GM23338 (cell line): ENCODE data around the gene ADCY5. TPM values are rescaled to one million over a fixed set of nuclear protein-coding genes. Genes with fewer than 3 reads are reported as not detected.

Experiments used
- ATAC-seq: fragments of 200-7000 bp; cut with Tn5 transposase; 3 replicates; pipeline ENCODE4 v1.9.1; 2020
- DNase-seq: peaks from one replicate; pipeline ENCODE4 v3.0.0-alpha.2; 2015; ENCODE audit warnings: low spot score
- H2AFZ ChIP-seq: fragments of 200-600 bp; sonication (generic); 2 replicates; pipeline ENCODE4 v1.8.0; 2016; ENCODE audit warnings: antibody characterized with exemption, mild to moderate bottlenecking, moderate library complexity
- H3F3A ChIP-seq: fragments of 200-600 bp; sonication (generic); replicated peaks from 2 replicates; pipeline ENCODE4 v1.8.0; 2017; ENCODE audit warnings: antibody characterized with exemption, mixed run types, low read depth
- H3K27ac ChIP-seq: fragments of 200-600 bp; sonication (generic); 2 replicates; pipeline ENCODE4 v1.6.1; 2016; ENCODE audit warnings: low read depth
- H3K27me3 ChIP-seq: fragments of 200-600 bp; sonication (generic); 2 replicates; pipeline ENCODE4 v1.8.0; 2016; ENCODE audit warnings: mild to moderate bottlenecking, mixed run types, moderate library complexity; ENCODE audit not compliant: insufficient read depth
- H3K36me3 ChIP-seq: fragments of 200-600 bp; sonication (generic); 2 replicates; pipeline ENCODE4 v1.8.0; 2016; ENCODE audit warnings: mild to moderate bottlenecking; ENCODE audit not compliant: insufficient read depth
- H3K4me1 ChIP-seq: fragments of 200-600 bp; sonication (generic); 2 replicates; pipeline ENCODE4 v1.8.0; 2016; ENCODE audit warnings: mild to moderate bottlenecking, moderate library complexity; ENCODE audit not compliant: insufficient read depth
- H3K4me2 ChIP-seq: fragments of 200-600 bp; sonication (generic); 2 replicates; pipeline ENCODE4 v1.7.1; 2017; ENCODE audit warnings: mixed run types
- H3K4me3 ChIP-seq: fragments of 200-600 bp; sonication (generic); 2 replicates; pipeline ENCODE4 v1.6.1; 2016; ENCODE audit warnings: mixed run types
- H3K79me2 ChIP-seq: fragments of 200-600 bp; sonication (generic); replicated peaks from 2 replicates; pipeline ENCODE4 v1.8.0; 2017; ENCODE audit warnings: mild to moderate bottlenecking; ENCODE audit not compliant: insufficient read depth
- H3K9me2 ChIP-seq: fragments of 200-600 bp; sonication (generic); 2 replicates; pipeline ENCODE4 v1.8.0; 2017; ENCODE audit not compliant: insufficient read depth
- H4K20me1 ChIP-seq: fragments of 200-600 bp; sonication (generic); replicated peaks from 2 replicates; pipeline ENCODE4 v1.8.0; 2017; ENCODE audit warnings: mild to moderate bottlenecking; ENCODE audit not compliant: insufficient read depth
- H3K27ac Mint-ChIP-seq: 2 replicates; pipeline ENCODE4 v1.8.0; 2020; ENCODE audit warnings: inconsistent platforms, mild to moderate bottlenecking, moderate library complexity, mixed read lengths
- H3K27me3 Mint-ChIP-seq: 3 replicates; pipeline ENCODE4 v1.8.0; 2022; ENCODE audit warnings: low read depth, mild to moderate bottlenecking, moderate library complexity, mixed read lengths, inconsistent platforms; ENCODE audit not compliant: insufficient read depth, poor library complexity
- H3K36me3 Mint-ChIP-seq: 3 replicates; pipeline ENCODE4 v1.8.0; 2021; ENCODE audit warnings: low read depth, mild to moderate bottlenecking, inconsistent platforms, moderate library complexity, mixed read lengths
- H3K4me1 Mint-ChIP-seq: 3 replicates; pipeline ENCODE4 v1.8.0; 2020; ENCODE audit warnings: mild to moderate bottlenecking, inconsistent platforms, mixed read lengths
- H3K4me3 Mint-ChIP-seq: 3 replicates; pipeline ENCODE4 v1.8.0; 2021; ENCODE audit warnings: moderate library complexity, mild to moderate bottlenecking, inconsistent platforms, mixed read lengths
- H3K9me3 Mint-ChIP-seq: 3 replicates; pipeline ENCODE4 v1.8.0; 2020; ENCODE audit warnings: moderate library complexity, mild to moderate bottlenecking, inconsistent platforms, mixed read lengths
- EZH2 ChIP-seq: fragments of 200-600 bp; sonication (generic); IDR thresholded peaks from one replicate; pipeline ENCODE4 v1.8.0; 2017; ENCODE audit warnings: antibody characterized with exemption, mild to moderate bottlenecking, low read depth; ENCODE audit not compliant: unreplicated experiment
- POLR2AphosphoS5 ChIP-seq: IDR thresholded peaks from 2 replicates; pipeline ENCODE4 v1.6.1; 2016; ENCODE audit warnings: antibody characterized with exemption, low read depth
- ZNF114 ChIP-seq: fragments of 250-450 bp; sonication (Bioruptor Pico); IDR thresholded peaks from 2 replicates; pipeline ENCODE4 v1.5.0; 2020; ENCODE audit warnings: mild to moderate bottlenecking, moderate library complexity
- polyA plus RNA-seq: library from polyadenylated mRNA; unstranded; fragments of >200 nt; fragmentation: Nextera tagmentation; extraction: Ambion mirVana; gene quantifications from 2 replicates; pipeline ENCODE4 v1.2.1, GENCODE V29; 2016
- total RNA-seq: library from RNA; depleted of rRNA; stranded (reverse); fragments of >200 nt; shearing (Covaris generic); gene quantifications from 2 replicates; pipeline ENCODE4 v1.2.3, GENCODE V29; 2014
- TF ChIP-seq, protein P1 (sequence below): IDR thresholded peaks from one replicate; pipeline ENCODE4 v1.6.1; 2018; ENCODE audit warnings: antibody characterized with exemption; ENCODE audit not compliant: unreplicated experiment
- TF ChIP-seq, protein P2 (sequence below): fragments of 250-450 bp; sonication (Bioruptor Pico); IDR thresholded peaks from 2 replicates; pipeline ENCODE4 v1.5.0; 2020; ENCODE audit warnings: mild to moderate bottlenecking, moderate library complexity

The ADCY5 gene
- total and polyA plus RNA-seq, 2 experiments from 2014 or later, result 3.5 to 10.2 TPM

DNA sequence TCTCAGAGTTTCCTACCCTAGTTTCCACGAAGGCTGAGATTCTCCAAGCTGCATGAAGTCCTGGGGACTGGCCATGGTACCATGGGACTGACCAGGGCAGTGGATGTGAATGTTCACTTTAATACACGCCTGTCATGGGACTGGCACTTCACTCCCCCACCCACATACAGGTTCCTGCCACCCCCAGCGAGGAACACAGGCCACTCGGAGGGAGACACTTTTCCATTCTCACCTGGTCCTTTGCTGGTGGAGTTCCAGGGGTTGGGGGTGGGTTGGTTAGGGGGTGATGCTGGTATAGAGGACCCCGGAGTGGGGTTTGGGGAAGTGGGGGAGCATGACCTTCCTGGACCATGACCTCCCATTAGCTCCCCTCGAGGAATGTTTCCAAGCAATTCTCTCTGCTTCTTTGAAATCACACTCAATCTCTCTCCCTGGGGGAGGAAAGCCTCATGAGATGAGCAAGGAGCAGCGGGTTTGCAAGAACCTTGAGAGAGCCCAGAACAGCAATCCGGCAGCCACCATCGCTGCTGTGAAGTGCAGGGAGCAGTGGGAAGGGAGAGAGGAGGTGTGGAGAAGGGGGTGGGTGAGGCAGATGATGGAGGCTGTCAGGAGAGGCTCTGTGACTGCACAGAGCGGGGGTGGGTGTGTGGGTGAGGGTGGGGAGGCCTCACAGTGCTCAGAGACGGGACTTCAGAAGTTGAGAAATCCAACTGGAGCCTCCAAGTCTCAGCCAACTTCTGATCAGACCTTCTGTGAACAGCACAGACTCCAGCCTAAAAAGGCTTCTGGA is 69.7 kb downstream of the ADCY5 start:
- Mint-ChIP-seq H3K9me3 (no peaks in the 10 kb centered on the region), H3K4me3 (no peak overlapping the region), H3K4me1 (peaks cover 15% of the 10 kb centered on the region), H3K36me3 (no peaks in the 10 kb centered on the region), H3K27me3 (peaks cover 3% of the 10 kb centered on the region), H3K27ac (no peak overlapping the region)
- no peaks in the 10 kb centered on the region for H3F3A ChIP-seq
- no peaks in the 10 kb centered on the region for H3K9me2 ChIP-seq
- H3K4me2 ChIP-seq, result no peak overlapping the region
- no peak overlapping the region for H3K4me3 ChIP-seq
- no peaks in the 10 kb centered on the region for H3K79me2 ChIP-seq
- DNase-seq, result no peak
- no peaks in the 10 kb centered on the region for H3K27me3 ChIP-seq
- H3K27ac ChIP-seq, result no peak overlapping the region
- no peak for TF ChIP-seq ZNF114 (CRISPR knock-in tag)
- TF ChIP-seq, protein P1, sequence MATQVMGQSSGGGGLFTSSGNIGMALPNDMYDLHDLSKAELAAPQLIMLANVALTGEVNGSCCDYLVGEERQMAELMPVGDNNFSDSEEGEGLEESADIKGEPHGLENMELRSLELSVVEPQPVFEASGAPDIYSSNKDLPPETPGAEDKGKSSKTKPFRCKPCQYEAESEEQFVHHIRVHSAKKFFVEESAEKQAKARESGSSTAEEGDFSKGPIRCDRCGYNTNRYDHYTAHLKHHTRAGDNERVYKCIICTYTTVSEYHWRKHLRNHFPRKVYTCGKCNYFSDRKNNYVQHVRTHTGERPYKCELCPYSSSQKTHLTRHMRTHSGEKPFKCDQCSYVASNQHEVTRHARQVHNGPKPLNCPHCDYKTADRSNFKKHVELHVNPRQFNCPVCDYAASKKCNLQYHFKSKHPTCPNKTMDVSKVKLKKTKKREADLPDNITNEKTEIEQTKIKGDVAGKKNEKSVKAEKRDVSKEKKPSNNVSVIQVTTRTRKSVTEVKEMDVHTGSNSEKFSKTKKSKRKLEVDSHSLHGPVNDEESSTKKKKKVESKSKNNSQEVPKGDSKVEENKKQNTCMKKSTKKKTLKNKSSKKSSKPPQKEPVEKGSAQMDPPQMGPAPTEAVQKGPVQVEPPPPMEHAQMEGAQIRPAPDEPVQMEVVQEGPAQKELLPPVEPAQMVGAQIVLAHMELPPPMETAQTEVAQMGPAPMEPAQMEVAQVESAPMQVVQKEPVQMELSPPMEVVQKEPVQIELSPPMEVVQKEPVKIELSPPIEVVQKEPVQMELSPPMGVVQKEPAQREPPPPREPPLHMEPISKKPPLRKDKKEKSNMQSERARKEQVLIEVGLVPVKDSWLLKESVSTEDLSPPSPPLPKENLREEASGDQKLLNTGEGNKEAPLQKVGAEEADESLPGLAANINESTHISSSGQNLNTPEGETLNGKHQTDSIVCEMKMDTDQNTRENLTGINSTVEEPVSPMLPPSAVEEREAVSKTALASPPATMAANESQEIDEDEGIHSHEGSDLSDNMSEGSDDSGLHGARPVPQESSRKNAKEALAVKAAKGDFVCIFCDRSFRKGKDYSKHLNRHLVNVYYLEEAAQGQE, result no peak
- no peak for TF ChIP-seq POLR2AphosphoS5
- no peak for TF ChIP-seq EZH2
- TF ChIP-seq, protein P2, sequence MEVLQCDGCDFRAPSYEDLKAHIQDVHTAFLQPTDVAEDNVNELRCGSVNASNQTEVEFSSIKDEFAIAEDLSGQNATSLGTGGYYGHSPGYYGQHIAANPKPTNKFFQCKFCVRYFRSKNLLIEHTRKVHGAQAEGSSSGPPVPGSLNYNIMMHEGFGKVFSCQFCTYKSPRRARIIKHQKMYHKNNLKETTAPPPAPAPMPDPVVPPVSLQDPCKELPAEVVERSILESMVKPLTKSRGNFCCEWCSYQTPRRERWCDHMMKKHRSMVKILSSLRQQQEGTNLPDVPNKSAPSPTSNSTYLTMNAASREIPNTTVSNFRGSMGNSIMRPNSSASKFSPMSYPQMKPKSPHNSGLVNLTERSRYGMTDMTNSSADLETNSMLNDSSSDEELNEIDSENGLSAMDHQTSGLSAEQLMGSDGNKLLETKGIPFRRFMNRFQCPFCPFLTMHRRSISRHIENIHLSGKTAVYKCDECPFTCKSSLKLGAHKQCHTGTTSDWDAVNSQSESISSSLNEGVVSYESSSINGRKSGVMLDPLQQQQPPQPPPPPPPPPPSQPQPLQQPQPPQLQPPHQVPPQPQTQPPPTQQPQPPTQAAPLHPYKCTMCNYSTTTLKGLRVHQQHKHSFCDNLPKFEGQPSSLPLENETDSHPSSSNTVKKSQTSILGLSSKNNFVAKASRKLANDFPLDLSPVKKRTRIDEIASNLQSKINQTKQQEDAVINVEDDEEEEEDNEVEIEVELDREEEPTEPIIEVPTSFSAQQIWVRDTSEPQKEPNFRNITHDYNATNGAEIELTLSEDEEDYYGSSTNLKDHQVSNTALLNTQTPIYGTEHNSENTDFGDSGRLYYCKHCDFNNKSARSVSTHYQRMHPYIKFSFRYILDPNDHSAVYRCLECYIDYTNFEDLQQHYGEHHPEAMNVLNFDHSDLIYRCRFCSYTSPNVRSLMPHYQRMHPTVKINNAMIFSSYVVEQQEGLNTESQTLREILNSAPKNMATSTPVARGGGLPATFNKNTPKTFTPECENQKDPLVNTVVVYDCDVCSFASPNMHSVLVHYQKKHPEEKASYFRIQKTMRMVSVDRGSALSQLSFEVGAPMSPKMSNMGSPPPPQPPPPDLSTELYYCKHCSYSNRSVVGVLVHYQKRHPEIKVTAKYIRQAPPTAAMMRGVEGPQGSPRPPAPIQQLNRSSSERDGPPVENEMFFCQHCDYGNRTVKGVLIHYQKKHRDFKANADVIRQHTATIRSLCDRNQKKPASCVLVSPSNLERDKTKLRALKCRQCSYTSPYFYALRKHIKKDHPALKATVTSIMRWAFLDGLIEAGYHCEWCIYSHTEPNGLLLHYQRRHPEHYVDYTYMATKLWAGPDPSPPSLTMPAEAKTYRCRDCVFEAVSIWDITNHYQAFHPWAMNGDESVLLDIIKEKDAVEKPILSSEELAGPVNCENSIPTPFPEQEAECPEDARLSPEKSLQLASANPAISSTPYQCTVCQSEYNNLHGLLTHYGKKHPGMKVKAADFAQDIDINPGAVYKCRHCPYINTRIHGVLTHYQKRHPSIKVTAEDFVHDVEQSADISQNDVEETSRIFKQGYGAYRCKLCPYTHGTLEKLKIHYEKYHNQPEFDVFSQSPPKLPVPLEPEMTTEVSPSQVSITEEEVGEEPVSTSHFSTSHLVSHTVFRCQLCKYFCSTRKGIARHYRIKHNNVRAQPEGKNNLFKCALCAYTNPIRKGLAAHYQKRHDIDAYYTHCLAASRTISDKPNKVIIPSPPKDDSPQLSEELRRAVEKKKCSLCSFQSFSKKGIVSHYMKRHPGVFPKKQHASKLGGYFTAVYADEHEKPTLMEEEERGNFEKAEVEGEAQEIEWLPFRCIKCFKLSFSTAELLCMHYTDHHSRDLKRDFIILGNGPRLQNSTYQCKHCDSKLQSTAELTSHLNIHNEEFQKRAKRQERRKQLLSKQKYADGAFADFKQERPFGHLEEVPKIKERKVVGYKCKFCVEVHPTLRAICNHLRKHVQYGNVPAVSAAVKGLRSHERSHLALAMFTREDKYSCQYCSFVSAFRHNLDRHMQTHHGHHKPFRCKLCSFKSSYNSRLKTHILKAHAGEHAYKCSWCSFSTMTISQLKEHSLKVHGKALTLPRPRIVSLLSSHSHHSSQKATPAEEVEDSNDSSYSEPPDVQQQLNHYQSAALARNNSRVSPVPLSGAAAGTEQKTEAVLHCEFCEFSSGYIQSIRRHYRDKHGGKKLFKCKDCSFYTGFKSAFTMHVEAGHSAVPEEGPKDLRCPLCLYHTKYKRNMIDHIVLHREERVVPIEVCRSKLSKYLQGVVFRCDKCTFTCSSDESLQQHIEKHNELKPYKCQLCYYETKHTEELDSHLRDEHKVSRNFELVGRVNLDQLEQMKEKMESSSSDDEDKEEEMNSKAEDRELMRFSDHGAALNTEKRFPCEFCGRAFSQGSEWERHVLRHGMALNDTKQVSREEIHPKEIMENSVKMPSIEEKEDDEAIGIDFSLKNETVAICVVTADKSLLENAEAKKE (CRISPR knock-in tag), result no peak
- H3K36me3 ChIP-seq, result no peaks in the 10 kb centered on the region
- H3K4me1 ChIP-seq, result peaks cover 5% of the 10 kb centered on the region
- no peak for ATAC-seq
- no peak overlapping the region for H2AFZ ChIP-seq
- H4K20me1 ChIP-seq, result no peaks in the 10 kb centered on the region
